Measurements from ENCODE around the gene RNF213.

Gene RNF213

DNA sequence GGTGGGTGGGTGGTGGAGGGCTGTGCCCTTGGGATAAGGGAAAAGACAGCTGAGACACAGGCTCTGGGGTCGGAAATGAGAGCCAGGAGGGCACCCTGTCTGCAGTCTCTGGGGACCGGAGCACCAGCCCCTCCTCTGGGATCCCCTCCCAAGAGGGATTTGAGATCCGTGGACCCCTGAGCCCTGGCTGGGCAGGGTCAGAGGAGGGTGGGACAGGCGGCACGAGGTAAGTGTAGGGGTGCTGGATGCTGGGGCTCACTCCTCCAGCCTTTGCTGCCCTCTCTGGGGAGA, 40.9 kb upstream of the RNF213 start:
- Mint-ChIP-seq H3K36me3 (ENCODE audit: insufficient read depth) (peaks cover 14% of the 10 kb centered on the region), H3K27ac (ENCODE audit: low read depth) (peak overlapping the region; percentile 98), H3K27me3 (no peaks in the 10 kb centered on the region), H3K9me3 (no peaks in the 10 kb centered on the region), H3K4me1 (peaks cover 50% of the 10 kb centered on the region), H3K4me3 (peak overlapping the region; percentile 90)
- DNase-seq (ENCODE audit: low spot score in 2 of 2) (no peak), ATAC-seq (replicated peaks; ENCODE audit: extremely low read depth, poor library complexity, severe bottlenecking) (peak; percentile 2)

DNA sequence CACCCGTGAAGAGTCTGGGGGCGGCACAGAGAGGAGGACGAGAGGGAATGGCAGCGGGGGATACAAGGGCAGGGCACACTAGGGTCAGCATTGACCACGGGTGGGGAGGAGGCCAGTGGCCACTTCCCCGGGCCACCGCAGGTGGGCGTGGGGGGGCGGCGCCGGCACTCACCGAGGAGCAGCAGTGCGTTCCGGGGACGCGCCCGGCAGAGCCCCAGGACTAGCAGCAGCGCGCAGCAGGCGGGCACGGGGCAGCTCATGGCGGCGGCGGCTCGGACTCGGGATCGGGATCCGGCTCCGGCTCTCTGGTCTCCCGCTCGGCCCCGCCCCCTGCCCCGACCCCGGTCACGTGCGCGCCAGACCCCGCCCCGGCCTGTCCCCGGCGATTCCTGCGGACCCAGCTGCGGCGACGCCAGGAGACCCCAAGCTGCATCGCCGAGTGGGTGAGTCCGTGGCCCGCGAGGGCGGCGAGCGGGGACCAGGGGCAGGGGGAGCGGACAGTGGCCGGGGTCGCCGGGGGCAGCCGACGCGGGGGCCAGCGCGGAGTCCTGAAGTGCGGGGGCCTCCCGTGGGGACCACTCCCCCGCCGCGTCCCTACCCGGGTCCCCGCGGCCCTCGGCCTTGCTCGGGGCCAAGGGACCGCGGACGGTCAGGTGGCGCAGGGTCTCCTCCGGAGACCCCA, 40.5 kb upstream of the RNF213 start, which contains the start of the genes SGSH and SLC26A11:
Gene SGSH (minus strand): TSS at position 280 of the 682 bp plus-strand sequence. CDS start 20 bp downstream, at position 260.
Gene SLC26A11 (plus strand): TSS at position 374 of the 682 bp plus-strand sequence. CDS start 1,134 bp downstream, outside the sequence.
- Mint-ChIP-seq H3K4me1 (peaks cover 50% of the 10 kb centered on the region), H3K36me3 (ENCODE audit: insufficient read depth) (peaks cover 14% of the 10 kb centered on the region)
- DNase-seq (ENCODE audit: low spot score in 2 of 2): peak in 1 of 2 donors; percentile 25

GRCh38 chr17:80220736-80221215, 39.9 kb upstream of the RNF213 start:
- no peaks in the 10 kb centered on the region for H3K9me3 Mint-ChIP-seq
- H3K36me3 Mint-ChIP-seq (ENCODE audit: insufficient read depth): peaks cover 14% of the 10 kb centered on the region
- ATAC-seq (replicated peaks; ENCODE audit: extremely low read depth, poor library complexity, severe bottlenecking) (no peak), DNase-seq (ENCODE audit: low spot score in 2 of 2) (no peak)
- no peaks in the 10 kb centered on the region for H3K27me3 Mint-ChIP-seq
- peak overlapping the region; percentile 75 for H3K4me3 Mint-ChIP-seq
- peak overlapping the region; percentile 75 for H3K27ac Mint-ChIP-seq (ENCODE audit: low read depth)
- H3K4me1 Mint-ChIP-seq: peaks cover 50% of the 10 kb centered on the region

More for the DNA sequence above, 40.5 kb upstream of the RNF213 start, which contains the start of the genes SGSH and SLC26A11:
- Mint-ChIP-seq H3K27ac (ENCODE audit: low read depth) (peak within 1 kb of the TSS; percentile 98), H3K9me3 (no peaks in the 10 kb centered on the region), H3K4me3 (peak within 1 kb of the TSS; percentile 90), H3K27me3 (no peaks in the 10 kb centered on the region)
- ATAC-seq (replicated peaks; ENCODE audit: extremely low read depth, poor library complexity, severe bottlenecking): peak; percentile 48

GRCh38 chr17:80221351-80222105, 39.1 kb upstream of the RNF213 start:
- Mint-ChIP-seq H3K27me3 (no peaks in the 10 kb centered on the region), H3K36me3 (ENCODE audit: insufficient read depth) (peaks cover 8% of the 10 kb centered on the region), H3K9me3 (no peaks in the 10 kb centered on the region), H3K27ac (ENCODE audit: low read depth) (peak overlapping the region; percentile 75), H3K4me3 (peak overlapping the region; percentile 75), H3K4me1 (peaks cover 49% of the 10 kb centered on the region)
- ATAC-seq (replicated peaks; ENCODE audit: extremely low read depth, poor library complexity, severe bottlenecking) (no peak), DNase-seq (ENCODE audit: low spot score in 2 of 2) (no peak)

DNA sequence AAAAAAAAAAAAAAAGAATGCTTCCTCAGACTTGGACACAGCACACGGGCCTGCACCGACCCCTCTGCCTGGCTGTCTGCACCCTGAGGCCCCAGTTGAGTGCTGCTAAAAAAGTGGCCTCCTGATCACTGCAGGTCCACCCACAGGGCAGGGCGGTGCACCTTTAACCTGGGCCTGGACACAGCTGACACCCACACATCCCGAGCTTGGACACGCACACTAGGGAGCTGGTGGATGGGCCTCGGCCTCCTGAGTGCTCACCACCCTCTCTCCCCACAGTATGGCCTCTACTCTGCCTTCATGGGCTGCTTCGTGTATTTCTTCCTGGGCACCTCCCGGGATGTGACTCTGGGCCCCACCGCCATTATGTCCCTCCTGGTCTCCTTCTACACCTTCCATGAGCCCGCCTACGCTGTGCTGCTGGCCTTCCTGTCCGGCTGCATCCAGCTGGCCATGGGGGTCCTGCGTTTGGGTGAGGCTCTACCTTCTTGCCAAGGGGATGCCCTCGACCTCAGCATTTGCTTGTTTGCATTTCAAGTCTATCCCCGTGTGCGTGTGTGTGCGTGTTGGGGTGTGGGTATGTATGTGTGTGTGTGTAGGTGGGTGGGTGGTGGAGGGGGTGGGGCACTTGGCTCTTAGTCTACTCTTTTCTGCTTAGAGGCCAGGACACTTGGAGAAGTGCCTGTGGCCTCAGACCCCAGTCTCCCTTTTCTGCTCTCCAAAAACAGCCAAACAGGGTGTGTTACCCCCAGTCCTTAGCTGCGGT, 38.1 kb upstream of the RNF213 start:
- H3K27ac Mint-ChIP-seq (ENCODE audit: low read depth): no peak overlapping the region
- no peaks in the 10 kb centered on the region for H3K27me3 Mint-ChIP-seq
- H3K36me3 Mint-ChIP-seq (ENCODE audit: insufficient read depth): peaks cover 8% of the 10 kb centered on the region
- no peak for DNase-seq (ENCODE audit: low spot score in 2 of 2)
- no peak for ATAC-seq (replicated peaks; ENCODE audit: extremely low read depth, poor library complexity, severe bottlenecking)
- H3K9me3 Mint-ChIP-seq: no peaks in the 10 kb centered on the region
- H3K4me1 Mint-ChIP-seq: peaks cover 42% of the 10 kb centered on the region
- peak overlapping the region; percentile 44 for H3K4me3 Mint-ChIP-seq

GRCh38 chr17:80223142-80223815, 37.4 kb upstream of the RNF213 start:
- no peak overlapping the region for H3K27ac Mint-ChIP-seq (ENCODE audit: low read depth)
- no peaks in the 10 kb centered on the region for H3K27me3 Mint-ChIP-seq
- H3K4me1 Mint-ChIP-seq: peaks cover 39% of the 10 kb centered on the region
- H3K4me3 Mint-ChIP-seq: peak overlapping the region; percentile 44
- ATAC-seq (replicated peaks; ENCODE audit: extremely low read depth, poor library complexity, severe bottlenecking) (no peak), DNase-seq (ENCODE audit: low spot score in 2 of 2) (no peak)
- no peaks in the 10 kb centered on the region for H3K9me3 Mint-ChIP-seq
- peaks cover 10% of the 10 kb centered on the region for H3K36me3 Mint-ChIP-seq (ENCODE audit: insufficient read depth)

DNA sequence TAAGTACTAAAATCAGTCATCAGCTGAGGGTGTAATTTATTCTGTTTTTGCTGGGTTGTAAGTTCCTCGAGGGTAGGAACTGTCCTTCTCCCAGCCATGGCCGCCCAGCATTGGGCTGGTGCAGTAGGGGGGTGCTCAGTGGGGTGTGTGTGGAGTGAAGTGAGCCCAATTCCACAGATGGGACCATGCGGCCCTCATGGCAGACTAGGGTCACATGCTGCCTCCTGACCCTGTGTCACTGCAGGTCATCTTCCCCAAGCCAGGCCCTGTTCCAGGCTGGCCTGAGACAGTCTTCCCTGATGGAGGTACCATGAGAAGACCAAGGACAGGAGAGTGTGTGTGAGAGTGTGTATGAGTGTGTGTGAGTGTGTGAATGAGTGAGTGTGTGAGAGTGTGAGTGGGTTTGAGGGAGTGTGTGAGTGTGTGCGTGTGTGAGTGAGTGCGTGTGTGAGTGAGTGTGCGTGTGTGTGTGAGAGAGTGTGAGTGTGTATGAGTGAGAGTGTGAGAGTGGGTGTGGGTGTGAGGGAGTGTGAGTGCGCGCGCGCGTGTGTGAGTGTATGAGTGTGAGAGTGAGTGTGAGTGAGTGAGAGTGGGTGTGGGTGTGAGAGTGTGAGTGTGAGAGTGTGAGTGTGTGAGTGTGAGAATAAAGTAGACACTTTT, 36.7 kb upstream of the RNF213 start:
- Mint-ChIP-seq H3K9me3 (no peaks in the 10 kb centered on the region), H3K27ac (ENCODE audit: low read depth) (no peak overlapping the region), H3K27me3 (no peaks in the 10 kb centered on the region), H3K4me3 (no peak overlapping the region), H3K36me3 (ENCODE audit: insufficient read depth) (peaks cover 10% of the 10 kb centered on the region), H3K4me1 (peaks cover 32% of the 10 kb centered on the region)
- ATAC-seq (replicated peaks; ENCODE audit: extremely low read depth, poor library complexity, severe bottlenecking) (no peak), DNase-seq (ENCODE audit: low spot score in 2 of 2) (no peak)

DNA sequence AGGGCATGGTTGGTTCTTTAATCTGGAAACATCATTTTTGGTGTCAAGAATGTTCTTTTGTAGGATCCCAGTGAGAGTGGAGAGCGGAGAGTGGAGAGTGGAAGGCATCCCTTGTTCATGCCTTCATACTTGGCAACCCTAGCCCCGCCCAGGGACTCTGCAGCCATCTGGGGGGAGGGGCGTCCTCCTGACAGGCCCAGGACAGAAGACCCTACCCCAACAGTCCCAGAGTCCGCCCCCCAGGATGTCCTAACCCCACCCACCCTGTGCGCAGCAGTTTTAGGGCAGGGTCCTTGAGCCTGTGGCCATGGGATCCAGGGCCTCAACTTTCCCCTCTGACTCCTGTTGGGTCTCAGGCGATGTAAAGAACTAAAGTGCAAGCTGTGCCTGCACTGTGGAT, 36.0 kb upstream of the RNF213 start:
- no peaks in the 10 kb centered on the region for H3K27me3 Mint-ChIP-seq
- H3K9me3 Mint-ChIP-seq: no peaks in the 10 kb centered on the region
- DNase-seq (ENCODE audit: low spot score in 2 of 2) (no peak), ATAC-seq (replicated peaks; ENCODE audit: extremely low read depth, poor library complexity, severe bottlenecking) (no peak)
- H3K27ac Mint-ChIP-seq (ENCODE audit: low read depth): no peak overlapping the region
- peaks cover 9% of the 10 kb centered on the region for H3K36me3 Mint-ChIP-seq (ENCODE audit: insufficient read depth)
- H3K4me3 Mint-ChIP-seq: no peak overlapping the region
- peaks cover 26% of the 10 kb centered on the region for H3K4me1 Mint-ChIP-seq

GRCh38 chr17:80225230-80225629, 35.4 kb upstream of the RNF213 start:
- peaks cover 26% of the 10 kb centered on the region for H3K4me1 Mint-ChIP-seq
- peaks cover 8% of the 10 kb centered on the region for H3K36me3 Mint-ChIP-seq (ENCODE audit: insufficient read depth)
- H3K27ac Mint-ChIP-seq (ENCODE audit: low read depth): no peak overlapping the region
- H3K9me3 Mint-ChIP-seq: no peaks in the 10 kb centered on the region
- no peak overlapping the region for H3K4me3 Mint-ChIP-seq
- no peaks in the 10 kb centered on the region for H3K27me3 Mint-ChIP-seq
- DNase-seq (ENCODE audit: low spot score in 2 of 2) (no peak), ATAC-seq (replicated peaks; ENCODE audit: extremely low read depth, poor library complexity, severe bottlenecking) (no peak)

DNA sequence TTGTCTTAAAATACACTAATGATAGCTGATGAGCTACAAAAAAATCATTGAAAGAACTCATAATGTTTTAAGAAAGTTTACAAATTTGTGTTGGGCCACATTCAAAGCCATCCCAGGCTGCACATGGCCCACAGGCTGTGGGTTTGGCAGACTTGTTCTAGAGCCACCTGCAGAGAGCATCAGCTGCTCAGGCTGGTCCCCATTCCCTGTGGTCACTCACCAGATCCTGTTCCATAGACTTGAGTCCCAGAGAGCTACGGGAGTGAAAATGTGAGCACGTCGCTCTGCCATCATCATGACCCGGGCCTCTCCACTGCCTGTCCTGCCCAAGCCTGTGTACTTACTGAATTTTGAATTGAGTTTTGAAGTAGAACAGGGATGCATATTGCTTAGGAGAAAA, 33.5 kb upstream of the RNF213 start:
- Mint-ChIP-seq H3K36me3 (ENCODE audit: insufficient read depth) (peaks cover 11% of the 10 kb centered on the region), H3K27me3 (no peaks in the 10 kb centered on the region), H3K9me3 (peaks cover 5% of the 10 kb centered on the region), H3K4me1 (peaks cover 29% of the 10 kb centered on the region), H3K27ac (ENCODE audit: low read depth) (no peak overlapping the region), H3K4me3 (no peak overlapping the region)
- no peak for DNase-seq (ENCODE audit: low spot score in 2 of 2)
- ATAC-seq (replicated peaks; ENCODE audit: extremely low read depth, poor library complexity, severe bottlenecking): no peak

DNA sequence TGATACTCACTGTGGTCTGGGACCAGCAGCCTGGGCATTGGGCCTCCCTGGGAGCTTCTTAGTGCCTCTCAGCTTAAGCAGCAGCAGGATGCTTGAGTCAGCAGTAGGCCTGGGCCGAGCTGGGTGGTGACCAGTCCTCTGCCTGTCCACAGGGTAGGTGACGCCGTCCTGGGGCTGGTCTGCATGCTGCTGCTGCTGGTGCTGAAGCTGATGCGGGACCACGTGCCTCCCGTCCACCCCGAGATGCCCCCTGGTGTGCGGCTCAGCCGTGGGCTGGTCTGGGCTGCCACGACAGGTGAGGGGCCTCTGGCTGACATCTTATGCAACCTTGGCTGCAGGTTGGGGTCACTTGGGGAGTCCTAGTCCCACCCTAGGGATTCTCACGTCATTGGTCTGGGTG, 33.0 kb upstream of the RNF213 start:
- Mint-ChIP-seq H3K36me3 (ENCODE audit: insufficient read depth) (peaks cover 13% of the 10 kb centered on the region), H3K27ac (ENCODE audit: low read depth) (no peak overlapping the region), H3K4me3 (no peak overlapping the region), H3K4me1 (peaks cover 26% of the 10 kb centered on the region), H3K27me3 (no peaks in the 10 kb centered on the region), H3K9me3 (peaks cover 9% of the 10 kb centered on the region)
- ATAC-seq (replicated peaks; ENCODE audit: extremely low read depth, poor library complexity, severe bottlenecking) (no peak), DNase-seq (ENCODE audit: low spot score in 2 of 2) (no peak)

GRCh38 chr17:80228477-80228876, 32.2 kb upstream of the RNF213 start:
- Mint-ChIP-seq H3K4me1 (peaks cover 18% of the 10 kb centered on the region), H3K4me3 (no peak overlapping the region), H3K36me3 (ENCODE audit: insufficient read depth) (peaks cover 15% of the 10 kb centered on the region), H3K27ac (ENCODE audit: low read depth) (peak overlapping the region; percentile 70), H3K9me3 (peaks cover 11% of the 10 kb centered on the region), H3K27me3 (no peaks in the 10 kb centered on the region)
- no peak for ATAC-seq (replicated peaks; ENCODE audit: extremely low read depth, poor library complexity, severe bottlenecking)
- DNase-seq (ENCODE audit: low spot score in 2 of 2): no peak

All from central memory CD8-positive, alpha-beta T cell (primary cell).